Stomach (tissue), 19 donors: ENCODE measurements around the gene SHBG. TPM values are rescaled to one million over a fixed set of nuclear protein-coding genes. Genes with fewer than 3 reads are reported as not detected.

Experiments
- DNase-seq, 2 donors: peaks; one replicate each; pipeline versions ENCODE4 v3.0.0 to v3.0.0-alpha.2; 2013 to 2019
- H3K27ac ChIP-seq, 5 donors: fragments of 200-600 bp in 4 of 5; sonication (generic) in 4 of 5; one replicate each; pipeline ENCODE4 v1.5.1; 2013 to 2019; ENCODE audit warnings: mild to moderate bottlenecking in 1 of 5, moderate library complexity in 1 of 5
- H3K27me3 ChIP-seq, 3 donors: fragments of 200-600 bp; sonication (generic); one replicate each; pipeline ENCODE4 v1.5.1; 2017 to 2019; ENCODE audit warnings: mixed run types in 1 of 3
- H3K36me3 ChIP-seq, 4 donors: fragments of 200-600 bp; sonication (generic); 1 replicate in 3 of 4; 2 replicates in 1 of 4; pipeline ENCODE4 v1.5.1; 2016 to 2019
- H3K4me1 ChIP-seq, 4 donors: fragments of 200-600 bp; sonication (generic); one replicate each; pipeline ENCODE4 v1.5.1; 2016 to 2019
- H3K4me3 ChIP-seq, 4 donors: fragments of 200-600 bp; sonication (generic) in 3 of 4; one replicate each; pipeline ENCODE4 v1.5.1; 2016 to 2019; ENCODE audit warnings: mild to moderate bottlenecking in 1 of 4
- H3K9me3 ChIP-seq, 4 donors: fragments of 200-600 bp; sonication (generic); one replicate each; pipeline ENCODE4 v1.5.1; 2016 to 2019
- CTCF ChIP-seq, 7 experiments: fragments of 450-650 bp in 4 of 7; fragments of 200-600 bp in 3 of 7; sonication (generic) in 3 of 7; IDR thresholded peaks; one replicate each; pipeline ENCODE4 v1.5.1; 2016 to 2019; ENCODE audit warnings: antibody characterized with exemption in 7 of 7, control low read depth in 2 of 7, mild to moderate bottlenecking in 1 of 7
- EP300 ChIP-seq: sonication (generic); formaldehyde crosslinking; IDR thresholded peaks from one replicate; pipeline ENCODE4 v1.6.1; 2017; ENCODE audit warnings: antibody characterized with exemption
- POLR2A ChIP-seq, 4 donors: fragments of 450-650 bp; IDR thresholded peaks; one replicate each; pipeline ENCODE4 v1.6.1; 2016; ENCODE audit warnings: antibody characterized with exemption in 4 of 4, control low read depth in 2 of 4, mild to moderate bottlenecking in 1 of 4, moderate library complexity in 1 of 4
- POLR2AphosphoS5 ChIP-seq, 3 donors: sonication (generic); formaldehyde crosslinking; IDR thresholded peaks; one replicate each; pipeline ENCODE4 v1.6.1; 2016; ENCODE audit warnings: antibody characterized with exemption in 3 of 3
- WGBS, 5 donors: extraction: QIAGEN DNeasy Blood & Tissue Kit in 3 of 5; methylation state at CpG; one replicate each; pipeline versions ENCODE4 v1.1.5 to v1.1.7; 2013 to 2018; 5-methylcytosine and 5-hydroxymethylcytosine counted together
- intact Hi-C: fragments of 100-400 bp; cut with DNase I; formaldehyde crosslinking; loops from one replicate; pipeline ENCODE4 v1.15.1; 2023; ENCODE audit warnings: low total_unique reads
- long read RNA-seq, 10 donors: transcript quantifications; one replicate each; lab custom pipeline, GENCODE V29; 2026
- polyA plus RNA-seq, 3 donors: library from polyadenylated mRNA; stranded (reverse); fragments of 200-250 nt; gene quantifications; one replicate each; pipeline ENCODE4 v1.2.3, GENCODE V29; 2013
- total RNA-seq, 5 donors: library from RNA; depleted of rRNA; stranded (reverse); fragments of >200 nt; gene quantifications; one replicate each; pipeline versions ENCODE4 v1.1.0 to v1.2.3, GENCODE V29; 2014 to 2016
- donor health status: healthy with polysubstance abuse.
- donor health status: Bipolar disorder and iron deficiency.
- donor health status: healthy.

SHBG gene
- 1 to 10 TPM in 1 of 5 donors, not detected in 4; 1.2 TPM for total RNA-seq
- polyA plus RNA-seq, result under 1 TPM in 2 of 3 donors, not detected in 1; 0.20 to 0.37 TPM
- long read RNA-seq, donor 1, result 0 reads
- long read RNA-seq, donor 2, result 0 reads
- long read RNA-seq, donor 3, result 0 reads
- long read RNA-seq, donor 4, result 0 reads
- long read RNA-seq, donor 5, result 0 reads
- long read RNA-seq, donor 6, result 0 reads
- long read RNA-seq, donor 7, partial matches to known transcripts, result 7 of 42 reads
- long read RNA-seq, donor 7, other reads (novel, unspliced or antisense), result 35 of 42 reads
- long read RNA-seq, donor 8, result 0 reads
- long read RNA-seq, donor 9, result 0 reads
- long read RNA-seq, donor 10, result 0 reads

- 69 to 77% (median 74%) methylated on average over 9 to 13 of the region's 13 CpGs for WGBS, 5 donors
- Histone ChIP-seq H3K27me3 (no peaks in the 10 kb centered on the region), H3K4me3 (no peak within 1 kb of the TSS), H3K9me3 (no peaks in the 10 kb centered on the region), H3K4me1 (peaks cover 11 to 18% (median 15%) of the 10 kb centered on the region in 4 donors), H3K27ac (no peak within 1 kb of the TSS), H3K36me3 (peaks cover 0 to 9% (median 9%) of the 10 kb centered on the region in 4 donors)
- intact Hi-C loops, result loop anchor here (10.0 kb wide), 1 partner anchor 55 kb away; the partner anchor contains the start of genes TP53 and WRAP53
- no peak for DNase-seq
- TF ChIP-seq POLR2AphosphoS5 (IDR thresholded peaks at IDR 0.05), result no peak
- TF ChIP-seq EP300, result no peak
- TF ChIP-seq POLR2A (IDR thresholded peaks at IDR 0.05), result no peak
- TF ChIP-seq CTCF (IDR thresholded peaks at IDR 0.05), result no peak
These were observed at the start of gene SHBG for GRCh38 chr17:7629939-7630571. SHBG (plus strand) TSS chr17:7630135; CDS start chr17:7630173, 38 bp downstream.

- H3K4me3 ChIP-seq, result peak overlapping the region; percentile 6 to 66 (median 42)
- DNase-seq, result no peak
- H3K4me1 ChIP-seq, result peaks cover 60 to 92% (median 85%) of the 10 kb centered on the region in 4 donors
- H3K9me3 ChIP-seq, result no peaks in the 10 kb centered on the region
- TF ChIP-seq CTCF (IDR thresholded peaks at IDR 0.05), result no peak
- no peak for TF ChIP-seq EP300
- no peak for TF ChIP-seq POLR2AphosphoS5 (IDR thresholded peaks at IDR 0.05)
- no peak for TF ChIP-seq POLR2A (IDR thresholded peaks at IDR 0.05)
- H3K27me3 ChIP-seq, result no peaks in the 10 kb centered on the region
- H3K36me3 ChIP-seq, result peaks cover 31 to 43% (median 36%) of the 10 kb centered on the region in 4 donors
- 79 to 85% (median 81%) methylated on average over 23 of the region's 23 CpGs for WGBS, 5 donors
- peak overlapping the region; percentile 87 to 95 (median 90) for H3K27ac ChIP-seq
- intact Hi-C loops, result no loop called here
These were observed 49.0 kb upstream of the SHBG start for GRCh38 chr17:7580604-7581575.

GRCh38 chr17:7582396-7583252 is 47.3 kb upstream of the SHBG start:
- 83 to 88% (median 86%) methylated on average over 16 to 36 of the region's 36 CpGs for WGBS, 5 donors
- H3K27me3 ChIP-seq, result no peaks in the 10 kb centered on the region
- DNase-seq, result peak in 1 of 2 donors; percentile 51
- no peaks in the 10 kb centered on the region for H3K9me3 ChIP-seq
- peaks cover 53 to 92% (median 85%) of the 10 kb centered on the region in 4 donors for H3K4me1 ChIP-seq
- H3K27ac ChIP-seq, result peak overlapping the region; percentile 90 to 97 (median 94)
- intact Hi-C loops, result no loop called here
- no peak for TF ChIP-seq POLR2A (IDR thresholded peaks at IDR 0.05)
- no peak for TF ChIP-seq POLR2AphosphoS5 (IDR thresholded peaks at IDR 0.05)
- no peak for TF ChIP-seq EP300
- TF ChIP-seq CTCF (IDR thresholded peaks at IDR 0.05), result no peak
- peaks cover 14 to 43% (median 32%) of the 10 kb centered on the region in 4 donors for H3K36me3 ChIP-seq
- peak overlapping the region; percentile 55 to 66 (median 60) for H3K4me3 ChIP-seq
